ENCODE data around the gene NUDT16. TPM values are rescaled to one million over a fixed set of nuclear protein-coding genes. Genes with fewer than 3 reads are reported as not detected.

Gene NUDT16
- total and polyA plus RNA-seq, 2 donors (not counting 1 experiment from before 2014, with no cell fraction given), result 5.1 to 19.1 TPM

GRCh38 chr3:131356006-131356595 is 25.5 kb upstream of the NUDT16 start:
- ChIA-PET CTCF (no interaction called here), POLR2A (no interaction called here)
- no peaks in the 10 kb centered on the region for H3K27me3 ChIP-seq (replicated peaks in 1 of 4; ENCODE audit: control extremely low read depth in 1 of 4, control insufficient read depth in 3 of 4, insufficient read depth in 4 of 4, low read length in 3 of 4)
- TF ChIP-seq CTCF (IDR thresholded peaks at IDR 0.05), result no peak
- intact Hi-C loops (cut with micrococcal nuclease), result no loop called here
- no peak overlapping the region for H3K4me2 ChIP-seq (replicated peaks; ENCODE audit: low read depth, low read length, poor library complexity, severe bottlenecking)
- H3K4me3 Mint-ChIP-seq, result no peak overlapping the region
- peaks cover 4 to 6% of the 10 kb centered on the region in 2 donors for H3K4me1 ChIP-seq (ENCODE audit: control insufficient read depth in 2 of 2, insufficient read depth in 2 of 2, low read length in 2 of 2)
- H3K27ac ChIP-seq (ENCODE audit: low read length in 2 of 2), result no peak overlapping the region
- H3K4me1 Mint-ChIP-seq, result peaks cover 17% of the 10 kb centered on the region
- H3K4me3 ChIP-seq (ENCODE audit: control extremely low read depth in 1 of 5, extremely low read depth in 1 of 5, insufficient read depth in 1 of 5, low read depth in 2 of 5, low read length in 4 of 5), result no peak overlapping the region
- H3K9me3 Mint-ChIP-seq (ENCODE audit: insufficient read depth), result no peaks in the 10 kb centered on the region
- no peaks in the 10 kb centered on the region for H3K36me3 ChIP-seq (replicated peaks in 1 of 2; ENCODE audit: control extremely low read depth in 1 of 2, control insufficient read depth in 1 of 2, extremely low read depth in 1 of 2, insufficient read depth in 2 of 2, low read length in 1 of 2)
- H3K27ac Mint-ChIP-seq, result no peak overlapping the region
- WGBS (ENCODE audit: insufficient coverage), result 100% methylated on average over 1 of the region's 5 CpGs
- no peak overlapping the region for H2AFZ ChIP-seq (ENCODE audit: insufficient read depth, low read depth, low read length, poor library complexity, severe bottlenecking)
- peaks cover 2% of the 10 kb centered on the region for H3K27me3 Mint-ChIP-seq
- H3K9ac ChIP-seq (ENCODE audit: low read length), result no peak overlapping the region
- no peaks in the 10 kb centered on the region for H3K9me3 ChIP-seq (ENCODE audit: control extremely low read depth in 1 of 3, control insufficient read depth in 2 of 3, insufficient read depth in 1 of 3, low read length in 2 of 3)
- no peaks in the 10 kb centered on the region for H3K79me2 ChIP-seq (ENCODE audit: control insufficient read depth, insufficient read depth, low read length)
- no peak for DNase-seq
- no peaks in the 10 kb centered on the region for H4K20me1 ChIP-seq (ENCODE audit: control insufficient read depth, insufficient read depth, low read length, poor library complexity, severe bottlenecking)
- no peak for ATAC-seq (ENCODE audit: low read depth)

- Histone ChIP-seq H3K79me2 (ENCODE audit: control insufficient read depth, insufficient read depth, low read length) (no peaks in the 10 kb centered on the region), H3K27ac (ENCODE audit: low read length in 2 of 2) (no peak overlapping the region), H3K36me3 (replicated peaks in 1 of 2; ENCODE audit: control extremely low read depth in 1 of 2, control insufficient read depth in 1 of 2, extremely low read depth in 1 of 2, insufficient read depth in 2 of 2, low read length in 1 of 2) (no peaks in the 10 kb centered on the region), H4K20me1 (ENCODE audit: control insufficient read depth, insufficient read depth, low read length, poor library complexity, severe bottlenecking) (no peaks in the 10 kb centered on the region), H3K4me3 (ENCODE audit: control extremely low read depth in 1 of 5, extremely low read depth in 1 of 5, insufficient read depth in 1 of 5, low read depth in 2 of 5, low read length in 4 of 5) (no peak overlapping the region), H3K9me3 (ENCODE audit: control extremely low read depth in 1 of 3, control insufficient read depth in 2 of 3, insufficient read depth in 1 of 3, low read length in 2 of 3) (peaks cover 0 to 3% (median 0%) of the 10 kb centered on the region in 3 donors), H3K27me3 (replicated peaks in 1 of 4; ENCODE audit: control extremely low read depth in 1 of 4, control insufficient read depth in 3 of 4, insufficient read depth in 4 of 4, low read length in 3 of 4) (peaks cover 0 to 10% (median 3%) of the 10 kb centered on the region in 4 experiments), H2AFZ (ENCODE audit: insufficient read depth, low read depth, low read length, poor library complexity, severe bottlenecking) (no peak overlapping the region), H3K4me2 (replicated peaks; ENCODE audit: low read depth, low read length, poor library complexity, severe bottlenecking) (no peak overlapping the region), H3K9ac (ENCODE audit: low read length) (no peak overlapping the region), H3K4me1 (ENCODE audit: control insufficient read depth in 2 of 2, insufficient read depth in 2 of 2, low read length in 2 of 2) (peaks cover 4 to 8% of the 10 kb centered on the region in 2 donors)
- Mint-ChIP-seq H3K4me1 (peaks cover 27% of the 10 kb centered on the region), H3K27me3 (peaks cover 8% of the 10 kb centered on the region), H3K27ac (no peak overlapping the region), H3K9me3 (ENCODE audit: insufficient read depth) (no peaks in the 10 kb centered on the region), H3K4me3 (no peak overlapping the region)
- ChIA-PET POLR2A (no interaction called here), CTCF (no interaction called here)
- no CpG with 5 or more reads among the region's 1 CpG for WGBS (ENCODE audit: insufficient coverage)
- intact Hi-C loops (cut with micrococcal nuclease), result no loop called here
- TF ChIP-seq CTCF (IDR thresholded peaks at IDR 0.05), result no peak
- TF ChIP-seq EZH2 (IDR thresholded peaks at IDR 0.05; ENCODE audit: borderline replicate concordance, insufficient read depth, low read depth, low read length, poor library complexity, severe bottlenecking), result no peak
- DNase-seq, result no peak
- no peak for ATAC-seq (ENCODE audit: low read depth)
Observed at GRCh38 chr3:131357275-131357674, 24.3 kb upstream of the NUDT16 start.

Measured in B cell (primary cell).